HCT116 (cell line): ENCODE data around the gene KANK3. TPM values are rescaled to one million over a fixed set of nuclear protein-coding genes. Genes with fewer than 3 reads are reported as not detected.
A peak's percentile ranks its signal among the peaks of the same experiment; 100 is the strongest.
"Not testable (repeated sequence)": the region's sequence is repeated elsewhere in the genome, so short reads cannot be mapped to it uniquely, and the experiment has no call there.

ENCODE experiments used
- ATAC-seq: fragments of 200-7000 bp; cut with Tn5 transposase; 2 replicates; pipeline ENCODE4 v1.9.1; 2020; ENCODE audit warnings: mild to moderate bottlenecking, moderate library complexity
- BruUV-seq: library from RNA; stranded (reverse); fragments of 400-500 nt; replicated peaks from 2 replicates; lab custom pipeline; 2021; lab: Mats Ljungman, UMichigan
- CTCF ChIA-PET: fragments of 300-600 bp; sonication (Branson Sonifier 250); formaldehyde crosslinking; loops from one replicate; lab custom pipeline; 2021; ENCODE audit warnings: antibody characterized with exemption; lab: Charles Lee
- POLR2A ChIA-PET: fragments of 300-600, 350-600 bp; sonication (Branson Sonifier 250); formaldehyde crosslinking; loops from one replicate; lab custom pipeline; 2021; ENCODE audit warnings: antibody characterized with exemption; lab: Charles Lee
- RAD21 ChIA-PET, 2 experiments: fragments of 300-600 bp; sonication (Branson Sonifier 250); formaldehyde crosslinking; loops; one replicate each; lab custom pipeline; 2023; ENCODE audit warnings: low total read pairs in 2 of 2; ENCODE audit not compliant: uncharacterized antibody in 2 of 2, unreplicated experiment in 2 of 2, low non-redundant PET in 1 of 2; lab: Charles Lee
- DNase-seq: peaks from one replicate; pipeline ENCODE4 v3.0.0-alpha.2; 2010; ENCODE audit warnings: low read depth, low spot score
- H2AFZ ChIP-seq: fragments of 200-600 bp; shearing (Covaris generic), sonication (generic); 2 replicates; pipeline ENCODE4 v1.6.1; 2017; ENCODE audit warnings: low read depth, mixed run types, mixed read lengths, antibody characterized with exemption, low read length; ENCODE audit not compliant: poor library complexity, severe bottlenecking
- H3K27ac ChIP-seq: 2 replicates; pipeline ENCODE4 v1.5.1; 2012; ENCODE audit warnings: low read depth, low read length
- H3K27me3 ChIP-seq: fragments of 200-600 bp; sonication (generic); 2 replicates; pipeline ENCODE4 v1.6.1; 2016; ENCODE audit warnings: mixed run types, low read length, mixed read lengths; ENCODE audit not compliant: insufficient read depth
- H3K36me3 ChIP-seq, 2 experiments: fragments of 200-500 bp in 1 of 2; fragments of 200-600 bp in 1 of 2; sonication (Bioruptor generic) in 1 of 2; sonication (generic) in 1 of 2; 2 replicates each; pipeline versions ENCODE4 v1.5.1 to v1.6.1; 2014 to 2016; ENCODE audit warnings: low read length in 2 of 2, inconsistent platforms in 1 of 2, mixed read lengths in 1 of 2, mixed run types in 1 of 2; ENCODE audit not compliant: insufficient read depth in 2 of 2, control insufficient read depth in 1 of 2
- H3K4me1 ChIP-seq, 2 experiments: fragments of 200-600 bp in 1 of 2; sonication (generic) in 1 of 2; 2 replicates each; pipeline versions ENCODE4 v1.5.1 to v1.6.1; 2012 to 2017; ENCODE audit warnings: low read length in 2 of 2, inconsistent platforms in 1 of 2, mild to moderate bottlenecking in 1 of 2, mixed read lengths in 1 of 2, mixed run types in 1 of 2, moderate library complexity in 1 of 2; ENCODE audit not compliant: insufficient read depth in 2 of 2, control insufficient read depth in 1 of 2
- H3K4me2 ChIP-seq: fragments of 200-600 bp; sonication (generic); 2 replicates; pipeline ENCODE4 v1.6.1; 2017; ENCODE audit warnings: mixed run types, low read length, mixed read lengths
- H3K4me3 ChIP-seq, 2 experiments: fragments of 200-600 bp in 1 of 2; sonication (generic) in 1 of 2; replicated peaks in 1 of 2; 2 replicates each; pipeline ENCODE4 v1.5.1; 2011 to 2016; ENCODE audit warnings: low read length in 2 of 2, control low read depth in 1 of 2, low read depth in 1 of 2, mild to moderate bottlenecking in 1 of 2, mixed read lengths in 1 of 2, mixed run types in 1 of 2
- H3K79me2 ChIP-seq: fragments of 200-600 bp; sonication (generic); 2 replicates; pipeline ENCODE4 v1.6.1; 2017; ENCODE audit warnings: mild to moderate bottlenecking, mixed run types, low read length, moderate library complexity, mixed read lengths; ENCODE audit not compliant: insufficient read depth
- H3K9ac ChIP-seq: fragments of 200-600 bp; sonication (generic); 2 replicates; pipeline ENCODE4 v1.6.1; 2016; ENCODE audit warnings: low read length, mixed read lengths
- H3K9me2 ChIP-seq: fragments of 200-600 bp; sonication (generic), shearing (Covaris generic); 2 replicates; pipeline ENCODE4 v1.6.1; 2017; ENCODE audit warnings: mixed run types, mild to moderate bottlenecking, moderate library complexity; ENCODE audit not compliant: insufficient read depth
- H3K9me3 ChIP-seq, 2 experiments: fragments of 200-500 bp in 1 of 2; fragments of 200-600 bp in 1 of 2; sonication (Bioruptor generic) in 1 of 2; sonication (generic) in 1 of 2; 2 replicates each; pipeline ENCODE4 v1.6.1; 2014 to 2017; ENCODE audit warnings: low read length in 2 of 2, mixed read lengths in 2 of 2, inconsistent platforms in 1 of 2, low read depth in 1 of 2, mild to moderate bottlenecking in 1 of 2, mixed run types in 1 of 2, moderate library complexity in 1 of 2; ENCODE audit not compliant: control insufficient read depth in 1 of 2, insufficient read depth in 1 of 2
- H4K20me1 ChIP-seq: fragments of 200-600 bp; sonication (generic), shearing (Covaris generic); 2 replicates; pipeline ENCODE4 v1.6.1; 2017; ENCODE audit warnings: mixed run types, mild to moderate bottlenecking, moderate library complexity; ENCODE audit not compliant: insufficient read depth
- EZH2phosphoT487 ChIP-seq: fragments of 200-600 bp; IDR thresholded peaks from 2 replicates; pipeline ENCODE4 v1.6.1; 2018; ENCODE audit warnings: antibody characterized with exemption, borderline replicate concordance
- MAX ChIP-seq: IDR thresholded peaks from 2 replicates; pipeline ENCODE4 v1.6.1; 2012
- POLR2A ChIP-seq: IDR thresholded peaks from 2 replicates; pipeline ENCODE4 v1.7.0; 2011; ENCODE audit warnings: borderline replicate concordance; ENCODE audit not compliant: insufficient read depth, insufficient read length; ENCODE audit errors: extremely low read depth
- POLR2AphosphoS5 ChIP-seq: IDR thresholded peaks from 2 replicates; pipeline ENCODE4 v1.6.1; 2011; ENCODE audit warnings: mild to moderate bottlenecking, low read depth, low read length, moderate library complexity
- RAD21 ChIP-seq: IDR thresholded peaks from 2 replicates; pipeline ENCODE4 v1.6.1; 2012; ENCODE audit warnings: low read depth, mild to moderate bottlenecking
- SP1 ChIP-seq: IDR thresholded peaks from 2 replicates; pipeline ENCODE4 v1.6.1; 2012; ENCODE audit warnings: low read depth
- YY1 ChIP-seq: IDR thresholded peaks from 2 replicates; pipeline ENCODE4 v1.6.1; 2011; ENCODE audit warnings: low read length, low read depth, moderate library complexity, mild to moderate bottlenecking; ENCODE audit not compliant: insufficient replicate concordance; ENCODE audit errors: extremely low read depth
- intact Hi-C: fragments of 100-400 bp; cut with micrococcal nuclease; formaldehyde crosslinking; loops from 2 replicates; pipeline ENCODE4 v1.10.0; 2022
- total RNA-seq: library from RNA; stranded (reverse); gene quantifications from one replicate; pipeline ENCODE4 v1.2.1, GENCODE V29; 2021; ENCODE audit not compliant: unreplicated experiment
- TF ChIP-seq, protein P1 (sequence below), 3 experiments: fragments of 200-600 bp in 1 of 3; sonication (generic) in 1 of 3; IDR thresholded peaks in 2 of 3; conservative IDR thresholded peaks in 1 of 3; 2 replicates each; pipeline ENCODE4 v1.5.1; 2012 to 2017; ENCODE audit warnings: low read depth in 2 of 3, low read length in 2 of 3, antibody characterized with exemption in 1 of 3, borderline replicate concordance in 1 of 3, control low read depth in 1 of 3, mild to moderate bottlenecking in 1 of 3, mixed read lengths in 1 of 3, mixed run types in 1 of 3, moderate library complexity in 1 of 3; ENCODE audit not compliant: insufficient read depth in 1 of 3

Gene KANK3
- total RNA-seq, 1 experiment from 2014 or later: 21.7 TPM

DNA sequence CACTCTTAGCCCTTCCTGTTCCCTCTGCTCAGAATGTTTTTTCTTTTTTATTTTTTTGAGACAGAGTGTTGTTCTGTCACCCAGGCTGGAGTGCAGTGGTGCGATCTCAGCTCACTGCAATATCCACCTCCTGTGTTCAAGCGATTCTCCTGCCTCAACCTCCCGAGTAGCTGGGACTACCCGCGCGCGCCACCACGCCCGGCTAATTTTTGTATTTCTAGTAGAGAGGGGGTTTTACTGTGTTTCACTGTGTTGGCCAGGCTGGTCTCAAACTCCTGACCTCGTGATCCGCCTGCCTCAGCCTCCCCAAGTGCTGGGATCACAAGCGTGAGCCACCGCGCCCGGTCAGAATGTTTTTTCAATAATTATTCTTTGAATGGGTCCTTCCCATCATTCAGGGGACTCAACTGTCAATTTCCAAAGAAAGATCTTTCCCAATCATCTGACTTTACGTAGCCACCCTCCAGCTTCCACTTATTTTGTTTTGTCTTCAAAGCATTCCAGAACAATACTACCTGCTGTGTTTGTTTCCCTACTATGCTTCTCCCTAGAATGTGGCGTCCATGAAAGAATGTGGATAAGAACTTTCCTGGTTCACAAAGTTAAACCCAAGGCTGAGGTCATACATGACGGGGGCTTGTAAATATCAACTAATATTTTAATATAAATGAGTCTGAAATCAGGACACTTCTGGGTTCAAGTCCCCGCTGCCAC lies 23.1 kb downstream of the KANK3 start:
- H3K9me3 ChIP-seq: no peaks in the 10 kb centered on the region
- peaks cover 19 to 42% of the 10 kb centered on the region in 2 experiments for H3K36me3 ChIP-seq
- ATAC-seq (no peak), DNase-seq (no peak)
- BruUV-seq: no TSS peak
- peak overlapping the region; percentile 96 for H3K4me2 ChIP-seq
- ChIA-PET RAD21 (interaction anchor here in 1 of 2 experiments (0.6 kb wide), 1 partner anchor 66 kb away, joined by 4 read pairs; no protein-coding TSS in a partner anchor), POLR2A (interaction anchor here (1.1 kb wide), 1 partner anchor 14 kb away, joined by 3 read pairs; no protein-coding TSS in a partner anchor), CTCF (interaction anchor here (0.6 kb wide), 1 partner anchor 59 kb away, joined by 3 read pairs; no protein-coding TSS in a partner anchor)
- peaks cover 5% of the 10 kb centered on the region; the same call in 1 of the 2 replicates for H4K20me1 ChIP-seq
- intact Hi-C loops: no loop called here
- peaks cover 61% of the 10 kb centered on the region for H3K79me2 ChIP-seq
- H3K9ac ChIP-seq: peak overlapping the region; percentile 100
- H3K4me1 ChIP-seq: peaks cover 12 to 25% of the 10 kb centered on the region in 2 experiments; a peak in 3 of 4 replicates
- peak overlapping the region; percentile 74; the same call in 1 of the 2 replicates for H3K27ac ChIP-seq
- H3K4me3 ChIP-seq: peak overlapping the region; percentile 91 to 100
- H2AFZ ChIP-seq: no peak overlapping the region
- TF ChIP-seq SP1 (no peak), POLR2AphosphoS5 (no peak), POLR2A (no peak), MAX (no peak), EZH2phosphoT487 (no peak), YY1 (no peak)
- no peaks in the 10 kb centered on the region for H3K9me2 ChIP-seq
- no peaks in the 10 kb centered on the region for H3K27me3 ChIP-seq

DNA sequence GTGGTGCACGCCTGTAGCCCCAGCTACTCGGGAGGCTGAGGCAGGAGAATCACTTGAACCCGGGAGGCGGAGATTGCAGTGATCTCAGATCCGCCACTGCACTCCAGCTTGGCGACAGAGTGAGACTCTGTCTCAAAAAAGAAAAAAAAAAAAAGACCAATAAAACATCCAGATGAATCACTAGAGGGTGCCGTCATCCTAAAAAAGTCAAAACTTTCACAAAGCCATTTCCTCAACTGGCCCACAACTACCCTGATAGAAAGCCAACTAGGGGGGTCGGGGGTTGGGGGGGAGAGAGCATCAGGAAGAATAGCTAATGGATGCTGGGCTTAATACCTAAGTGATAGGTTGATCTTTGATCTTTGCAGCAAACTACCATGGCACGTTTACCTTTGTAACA lies 24.2 kb downstream of the KANK3 start:
- BruUV-seq, H2AFZ ChIP-seq, intact Hi-C loops, H3K27me3 ChIP-seq, H3K9me3 ChIP-seq, H3K4me3 ChIP-seq, H3K27ac ChIP-seq, ATAC-seq, H3K9me2 ChIP-seq, H4K20me1 ChIP-seq, DNase-seq, H3K4me2 ChIP-seq, POLR2A ChIA-PET, H3K9ac ChIP-seq: not testable (repeated sequence)
- TF ChIP-seq RAD21: peak; percentile 32; the same call in 1 of the 2 replicates
- TF ChIP-seq, protein P1, sequence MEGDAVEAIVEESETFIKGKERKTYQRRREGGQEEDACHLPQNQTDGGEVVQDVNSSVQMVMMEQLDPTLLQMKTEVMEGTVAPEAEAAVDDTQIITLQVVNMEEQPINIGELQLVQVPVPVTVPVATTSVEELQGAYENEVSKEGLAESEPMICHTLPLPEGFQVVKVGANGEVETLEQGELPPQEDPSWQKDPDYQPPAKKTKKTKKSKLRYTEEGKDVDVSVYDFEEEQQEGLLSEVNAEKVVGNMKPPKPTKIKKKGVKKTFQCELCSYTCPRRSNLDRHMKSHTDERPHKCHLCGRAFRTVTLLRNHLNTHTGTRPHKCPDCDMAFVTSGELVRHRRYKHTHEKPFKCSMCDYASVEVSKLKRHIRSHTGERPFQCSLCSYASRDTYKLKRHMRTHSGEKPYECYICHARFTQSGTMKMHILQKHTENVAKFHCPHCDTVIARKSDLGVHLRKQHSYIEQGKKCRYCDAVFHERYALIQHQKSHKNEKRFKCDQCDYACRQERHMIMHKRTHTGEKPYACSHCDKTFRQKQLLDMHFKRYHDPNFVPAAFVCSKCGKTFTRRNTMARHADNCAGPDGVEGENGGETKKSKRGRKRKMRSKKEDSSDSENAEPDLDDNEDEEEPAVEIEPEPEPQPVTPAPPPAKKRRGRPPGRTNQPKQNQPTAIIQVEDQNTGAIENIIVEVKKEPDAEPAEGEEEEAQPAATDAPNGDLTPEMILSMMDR (IDR thresholded peaks at IDR 0.05 in 2 of 3, conservative IDR thresholded peaks at IDR 0.05 in 1 of 3; ENCODE audit: borderline replicate concordance in 1 of 3, insufficient read depth in 1 of 3, low read depth in 2 of 3, low read length in 2 of 3): 0 out of 6 replicates have a peak, but pooled peaks of 1 of the 3 experiments have one; percentile 8
- Histone ChIP-seq H3K79me2 (peaks cover 61% of the 10 kb centered on the region), H3K4me1 (peaks cover 12 to 20% of the 10 kb centered on the region in 2 experiments; a peak in 3 of 4 replicates), H3K36me3 (peaks cover 21 to 49% of the 10 kb centered on the region in 2 experiments)
- RAD21 ChIA-PET: interaction anchor here in 1 of 2 experiments (0.7 kb wide), 1 partner anchor 229 kb away, joined by 4 read pairs; no protein-coding TSS in a partner anchor
- CTCF ChIA-PET: interaction anchor here (1.1 kb wide), 1 partner anchor 16 kb away, joined by 7 read pairs; no protein-coding TSS in a partner anchor
